GM12873 (cell line): ENCODE data around the gene CFAP65.

Experiments used
- TF ChIP-seq, protein P1 (sequence below): IDR thresholded peaks from 2 replicates; pipeline ENCODE4 v1.5.1; 2012; ENCODE audit warnings: low read depth, mild to moderate bottlenecking, moderate library complexity, low read length, control low read depth; ENCODE audit not compliant: insufficient read depth; ENCODE audit errors: missing control alignments

CFAP65 gene

DNA sequence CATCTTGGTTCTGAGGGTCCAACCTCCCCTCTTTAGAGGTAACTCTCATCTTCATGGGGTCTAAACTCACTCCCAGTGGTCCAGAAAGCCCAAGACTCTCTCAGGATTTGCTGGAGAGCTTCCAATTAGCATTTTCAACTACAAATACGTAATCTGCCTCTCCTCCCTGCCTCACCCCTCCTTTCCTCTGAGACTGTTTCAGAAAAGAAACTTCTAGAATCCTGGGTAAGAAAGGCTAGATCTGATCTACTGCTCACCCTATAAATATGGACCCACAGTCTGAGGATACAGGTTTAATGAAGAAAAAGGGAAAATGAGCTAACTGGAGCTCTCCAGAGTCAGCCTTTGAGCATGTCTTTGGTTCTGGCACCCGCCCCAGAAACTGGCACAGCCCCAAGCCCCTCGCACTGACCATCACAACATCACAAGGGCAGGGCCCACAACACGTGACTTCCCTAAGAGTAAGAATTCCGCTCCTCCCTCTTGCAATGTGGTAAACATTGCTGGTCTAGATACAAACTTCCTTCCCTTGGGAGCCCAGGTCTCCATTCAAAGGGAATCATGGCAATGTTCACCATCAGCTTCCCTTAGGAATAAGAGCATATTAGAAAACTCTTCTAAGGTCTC lies 41.1 kb upstream of the CFAP65 start:
- TF ChIP-seq, protein P1, sequence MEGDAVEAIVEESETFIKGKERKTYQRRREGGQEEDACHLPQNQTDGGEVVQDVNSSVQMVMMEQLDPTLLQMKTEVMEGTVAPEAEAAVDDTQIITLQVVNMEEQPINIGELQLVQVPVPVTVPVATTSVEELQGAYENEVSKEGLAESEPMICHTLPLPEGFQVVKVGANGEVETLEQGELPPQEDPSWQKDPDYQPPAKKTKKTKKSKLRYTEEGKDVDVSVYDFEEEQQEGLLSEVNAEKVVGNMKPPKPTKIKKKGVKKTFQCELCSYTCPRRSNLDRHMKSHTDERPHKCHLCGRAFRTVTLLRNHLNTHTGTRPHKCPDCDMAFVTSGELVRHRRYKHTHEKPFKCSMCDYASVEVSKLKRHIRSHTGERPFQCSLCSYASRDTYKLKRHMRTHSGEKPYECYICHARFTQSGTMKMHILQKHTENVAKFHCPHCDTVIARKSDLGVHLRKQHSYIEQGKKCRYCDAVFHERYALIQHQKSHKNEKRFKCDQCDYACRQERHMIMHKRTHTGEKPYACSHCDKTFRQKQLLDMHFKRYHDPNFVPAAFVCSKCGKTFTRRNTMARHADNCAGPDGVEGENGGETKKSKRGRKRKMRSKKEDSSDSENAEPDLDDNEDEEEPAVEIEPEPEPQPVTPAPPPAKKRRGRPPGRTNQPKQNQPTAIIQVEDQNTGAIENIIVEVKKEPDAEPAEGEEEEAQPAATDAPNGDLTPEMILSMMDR = no peak

DNA sequence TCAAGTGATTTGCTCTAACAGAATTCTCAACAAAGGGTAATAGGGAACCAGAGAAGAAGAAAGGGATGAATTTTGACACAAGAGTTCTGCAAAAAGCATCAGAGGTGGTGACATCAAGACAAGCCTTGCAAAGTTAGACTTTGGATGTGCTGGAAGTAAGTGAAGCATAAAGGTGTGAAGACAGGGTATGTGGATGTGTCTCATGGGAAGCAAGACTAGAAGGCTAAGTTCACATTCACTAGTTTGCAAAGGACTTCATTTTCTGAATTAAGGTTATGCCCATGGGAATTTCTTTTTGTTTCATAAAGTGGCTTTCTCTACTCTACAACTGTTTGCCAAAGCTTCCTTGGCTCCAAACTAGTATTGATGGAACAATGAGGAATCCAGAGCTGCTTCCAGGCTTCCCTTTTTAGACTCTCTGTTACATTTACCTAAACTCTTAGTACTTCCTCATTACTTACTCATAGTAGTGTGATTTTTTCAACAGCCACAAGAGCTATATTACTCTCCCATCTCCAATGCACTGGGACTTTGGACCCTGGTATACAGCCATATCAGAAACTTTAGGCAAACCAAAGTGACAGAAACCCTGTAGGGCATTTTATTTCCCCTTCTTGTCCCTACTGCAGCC lies 40.5 kb upstream of the CFAP65 start:
- TF ChIP-seq, protein P1 = no peak

DNA sequence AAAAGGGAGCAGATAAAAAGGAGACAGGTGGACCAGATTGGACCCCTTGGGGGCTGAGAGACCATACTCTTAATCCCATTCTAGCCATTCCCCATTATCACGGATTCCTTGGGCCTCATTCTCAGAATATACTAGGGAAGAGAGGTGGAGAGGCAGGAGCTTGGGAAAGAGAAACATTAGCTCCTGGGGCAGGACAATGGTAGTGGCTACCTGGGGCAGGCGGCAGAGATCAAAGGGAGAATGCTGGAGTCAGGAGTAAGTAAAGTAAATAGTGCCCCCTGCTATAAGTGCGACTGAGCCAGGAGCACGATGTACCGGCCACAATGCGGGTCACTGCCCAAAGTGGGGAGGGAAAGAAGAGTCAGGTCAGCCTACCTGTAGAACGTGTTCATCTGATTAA lies 39.8 kb upstream of the CFAP65 start:
- TF ChIP-seq, protein P1 = no peak

DNA sequence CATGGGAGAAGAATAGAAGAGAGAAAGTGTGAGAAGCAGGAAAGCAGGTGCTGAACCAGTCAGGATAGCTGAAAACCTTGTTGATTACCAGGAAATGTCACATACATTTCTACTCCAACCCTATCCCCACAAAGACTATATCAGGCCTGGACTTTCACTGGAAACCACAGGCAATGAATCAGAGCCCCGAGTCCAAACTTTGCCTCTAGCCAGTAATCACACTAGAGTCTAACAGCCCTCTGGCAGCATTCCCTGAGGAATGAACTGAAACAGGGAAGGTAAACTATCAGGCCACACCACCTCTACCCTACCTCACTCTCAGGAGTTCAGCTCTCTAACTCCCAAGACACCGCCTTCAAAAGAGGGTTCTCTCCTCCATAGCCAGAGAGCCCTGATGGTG lies 38.1 kb upstream of the CFAP65 start:
- TF ChIP-seq, protein P1 = no peak

DNA sequence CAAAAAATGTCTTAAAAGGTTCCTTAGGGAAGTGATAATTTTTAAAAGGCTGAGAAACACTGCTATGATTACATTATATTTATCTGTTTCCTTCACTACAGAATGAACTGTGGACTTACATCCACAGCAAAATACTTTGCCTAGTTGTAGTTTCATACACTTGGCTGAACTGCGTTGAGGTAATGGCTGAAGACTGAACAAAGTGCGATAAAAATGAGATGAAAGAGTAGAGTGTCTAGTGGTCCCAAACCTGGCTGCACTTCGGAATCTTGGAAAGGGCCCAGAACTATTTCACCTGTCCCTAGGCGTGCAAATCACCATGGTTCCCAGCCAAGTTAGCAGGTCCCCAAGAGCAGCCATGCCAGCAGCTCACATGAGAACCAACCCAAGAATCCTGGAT lies 37.6 kb upstream of the CFAP65 start:
- TF ChIP-seq, protein P1 = no peak

DNA sequence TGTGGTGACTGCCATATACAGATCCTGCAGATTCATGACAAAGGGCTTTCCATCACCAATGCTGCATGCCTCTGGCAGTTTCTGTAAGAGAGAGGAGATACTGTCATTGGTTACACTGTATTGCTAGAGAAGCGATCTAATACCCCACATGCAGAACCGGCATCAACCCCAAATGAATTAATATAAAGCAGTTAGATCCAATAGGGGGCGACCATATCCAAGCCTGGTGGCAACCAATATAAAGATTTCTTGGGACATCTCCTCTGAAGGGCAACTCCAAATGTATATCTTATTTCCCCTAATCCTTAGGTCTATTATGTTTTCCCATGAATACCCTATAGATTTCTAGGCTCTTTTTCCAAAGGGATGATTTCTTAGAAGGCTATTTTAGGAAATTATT lies 36.8 kb upstream of the CFAP65 start:
- TF ChIP-seq, protein P1 = peak; percentile 10

DNA sequence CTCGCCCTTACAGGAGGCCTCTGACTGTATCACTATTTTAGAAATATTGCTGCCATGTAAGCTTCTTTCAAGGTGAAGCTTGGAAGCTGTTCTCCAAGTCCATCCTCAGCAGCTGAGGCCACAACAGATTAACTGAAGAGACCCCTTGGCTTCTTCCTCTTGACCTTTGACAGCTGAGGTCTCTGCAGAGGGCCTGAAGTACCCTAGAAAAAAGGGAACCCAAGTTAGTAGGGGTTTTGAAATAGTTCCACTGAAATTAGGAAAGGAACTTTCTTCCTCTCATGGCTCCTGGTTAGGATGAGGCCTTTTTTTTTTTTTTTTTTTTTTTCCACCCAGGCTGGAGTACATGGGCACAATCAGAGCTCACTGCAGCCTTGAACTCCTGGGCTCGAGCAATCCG lies 34.9 kb upstream of the CFAP65 start:
- TF ChIP-seq, protein P1 = no peak
